Measurements from ENCODE around the gene ABLIM1. TPM values are rescaled to one million over a fixed set of nuclear protein-coding genes. Genes with fewer than 3 reads are reported as not detected.

ABLIM1 gene
- total and polyA plus RNA-seq, 3 donors from 2014 or later = 90.0 to 137 (median 128) TPM

- Histone ChIP-seq H3K27ac (peak overlapping the region; percentile 16 to 29), H3K9me3 (no peaks in the 10 kb centered on the region), H3K36me3 (ENCODE audit: low read depth, missing control alignments) (no peaks in the 10 kb centered on the region), H3K4me3 (no peak overlapping the region), H3K4me1 (no peaks in the 10 kb centered on the region), H3K27me3 (no peaks in the 10 kb centered on the region)
- TF ChIP-seq CTCF (IDR thresholded peaks at IDR 0.05) = no peak
- no peak for DNase-seq
- 72 to 74% methylated on average over 4 of the region's 4 CpGs for WGBS, 2 donors
- intact Hi-C loops (cut with DNase I; ENCODE audit: low total_unique reads) = no loop called here
Measured at GRCh38 chr10:114518401-114519305, 139.4 kb downstream of the ABLIM1 start.

GRCh38 chr10:114517368-114518250 lies 140.5 kb downstream of the ABLIM1 start:
- H3K4me1 ChIP-seq = no peaks in the 10 kb centered on the region
- TF ChIP-seq POLR2A (IDR thresholded peaks at IDR 0.05) = no peak
- no peak for TF ChIP-seq CTCF (IDR thresholded peaks at IDR 0.05)
- H3K4me3 ChIP-seq = no peak overlapping the region
- H3K27ac ChIP-seq = peak overlapping the region; percentile 20 to 29
- WGBS, 2 donors = 57 to 69% methylated on average over 14 of the region's 14 CpGs
- no peak for DNase-seq
- no peaks in the 10 kb centered on the region for H3K27me3 ChIP-seq
- intact Hi-C loops (cut with DNase I; ENCODE audit: low total_unique reads) = no loop called here
- H3K36me3 ChIP-seq (ENCODE audit: low read depth, missing control alignments) = no peaks in the 10 kb centered on the region
- H3K9me3 ChIP-seq = no peaks in the 10 kb centered on the region

- Histone ChIP-seq H3K27ac (peak overlapping the region; percentile 20 to 29), H3K27me3 (no peaks in the 10 kb centered on the region), H3K4me3 (no peak overlapping the region), H3K4me1 (peaks cover 5% of the 10 kb centered on the region), H3K36me3 (ENCODE audit: low read depth, missing control alignments) (no peaks in the 10 kb centered on the region), H3K9me3 (no peaks in the 10 kb centered on the region)
- no peak for TF ChIP-seq CTCF (IDR thresholded peaks at IDR 0.05)
- TF ChIP-seq POLR2A (IDR thresholded peaks at IDR 0.05) = no peak
- WGBS, 2 donors = 58 to 60% methylated on average over 3 of the region's 3 CpGs
- no peak for DNase-seq
- intact Hi-C loops (cut with DNase I; ENCODE audit: low total_unique reads) = no loop called here
Measured at GRCh38 chr10:114516356-114516755, 141.7 kb downstream of the ABLIM1 start.

GRCh38 chr10:114515298-114515914 lies 142.7 kb downstream of the ABLIM1 start:
- intact Hi-C loops (cut with DNase I; ENCODE audit: low total_unique reads) = no loop called here
- H3K27me3 ChIP-seq = no peaks in the 10 kb centered on the region
- H3K36me3 ChIP-seq (ENCODE audit: low read depth, missing control alignments) = no peaks in the 10 kb centered on the region
- peaks cover 5% of the 10 kb centered on the region for H3K4me1 ChIP-seq
- WGBS, 2 donors = 65 to 71% methylated on average over 6 of the region's 6 CpGs
- TF ChIP-seq POLR2A (IDR thresholded peaks at IDR 0.05) (no peak), CTCF (IDR thresholded peaks at IDR 0.05) (no peak)
- H3K27ac ChIP-seq = peak overlapping the region; percentile 29 to 32
- no peak overlapping the region for H3K4me3 ChIP-seq
- no peak for DNase-seq
- no peaks in the 10 kb centered on the region for H3K9me3 ChIP-seq

All from testis (tissue), 3 donors.